Globus pallidus (tissue), 1 donor: ENCODE data around the gene HBG2.
"Not testable (repeated sequence)": the region's sequence is repeated elsewhere in the genome, so short reads cannot be mapped to it uniquely, and the experiment has no call there.

ENCODE experiments used
- DNase-seq: peaks from one replicate; pipeline ENCODE4 v3.0.0-alpha.2; 2015; ENCODE audit warnings: low spot score

Gene HBG2

DNA sequence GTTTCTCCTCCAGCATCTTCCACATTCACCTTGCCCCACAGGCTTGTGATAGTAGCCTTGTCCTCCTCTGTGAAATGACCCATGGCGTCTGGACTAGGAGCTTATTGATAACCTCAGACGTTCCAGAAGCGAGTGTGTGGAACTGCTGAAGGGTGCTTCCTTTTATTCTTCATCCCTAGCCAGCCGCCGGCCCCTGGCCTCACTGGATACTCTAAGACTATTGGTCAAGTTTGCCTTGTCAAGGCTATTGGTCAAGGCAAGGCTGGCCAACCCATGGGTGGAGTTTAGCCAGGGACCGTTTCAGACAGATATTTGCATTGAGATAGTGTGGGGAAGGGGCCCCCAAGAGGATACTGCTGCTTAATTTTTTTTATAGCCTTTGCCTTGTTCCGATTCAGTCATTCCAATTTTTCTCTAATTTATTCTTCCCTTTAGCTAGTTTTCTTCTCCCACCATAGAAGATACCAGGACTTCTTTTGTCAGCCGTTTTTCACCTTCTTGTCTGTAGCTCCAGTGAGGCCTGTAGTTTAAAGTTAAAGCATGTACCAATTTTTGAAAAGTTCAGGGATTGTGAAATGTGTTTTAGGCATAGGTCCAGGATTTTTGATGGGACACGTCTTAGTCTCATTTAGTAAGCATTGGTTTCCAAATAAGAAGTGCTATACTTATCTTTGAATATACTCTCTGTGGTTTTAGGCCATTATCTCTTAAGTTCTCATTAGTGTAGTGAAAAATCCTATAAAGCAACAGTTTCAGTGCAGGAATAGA lies at the start of gene HBG2:
HBG2 (minus strand) TSS at position 136 of the 768 bp plus-strand sequence; CDS start at position 83, 53 bp downstream.
- not testable (repeated sequence) for DNase-seq

DNA sequence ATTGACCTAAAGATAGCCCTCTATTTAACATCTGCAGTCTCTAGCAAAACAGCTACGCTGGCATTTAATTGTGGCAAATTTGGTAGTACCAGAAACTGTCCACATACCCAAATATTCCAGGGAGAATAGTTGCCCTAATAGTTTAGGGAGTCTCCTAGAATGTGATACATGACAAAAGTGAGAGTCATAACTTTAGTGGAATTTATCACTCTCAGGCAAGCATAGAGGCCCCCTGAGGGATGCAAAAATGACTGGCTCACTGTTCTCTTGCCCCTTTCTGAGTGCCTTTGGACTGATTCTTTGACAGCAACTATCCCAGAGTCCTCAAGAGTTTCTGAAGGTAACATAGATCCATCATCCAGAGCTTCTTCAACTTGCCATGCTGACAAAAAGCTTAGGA lies 49.5 kb upstream of the HBG2 start:
- no peak for DNase-seq

DNA sequence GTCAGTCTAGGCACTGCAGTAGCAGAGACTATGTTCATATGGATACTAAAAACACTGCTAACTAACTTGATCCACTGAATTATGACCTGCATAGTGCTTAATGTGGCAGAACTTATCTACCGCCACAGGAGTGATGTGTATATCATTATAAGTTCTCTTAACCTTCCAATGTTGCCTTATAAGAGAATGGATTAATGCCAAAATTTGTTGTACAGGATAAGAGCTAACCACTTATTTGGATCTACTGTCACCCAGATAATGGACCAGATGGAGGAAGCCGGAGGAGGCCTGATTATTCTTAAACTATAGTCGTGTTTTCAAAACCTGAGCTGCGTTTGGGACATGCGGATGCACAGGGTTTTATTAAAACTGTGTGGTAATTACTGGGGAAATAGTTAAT lies 49.0 kb upstream of the HBG2 start:
- DNase-seq, result no peak

DNA sequence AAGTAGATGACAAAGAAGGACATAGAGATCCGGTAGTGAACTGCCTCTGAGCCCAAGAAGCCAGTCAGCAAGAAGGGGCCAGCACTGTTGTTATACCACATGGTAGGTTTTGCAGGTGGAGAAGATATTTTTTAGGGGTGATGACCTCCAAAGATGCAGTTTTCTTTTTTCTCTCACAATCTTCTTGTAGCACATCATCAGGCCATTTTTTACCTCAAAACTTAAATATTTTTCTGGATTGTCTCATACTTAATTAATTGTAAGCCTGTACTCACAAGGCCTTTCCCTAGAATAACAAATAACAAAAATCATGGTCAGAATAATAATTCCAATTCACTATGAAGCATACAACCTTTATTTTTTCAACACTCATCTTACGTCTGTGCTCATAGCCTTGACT lies 47.3 kb upstream of the HBG2 start, which contains the start of gene OR51B4:
OR51B4 (minus strand) TSS at position 101 of the 400 bp plus-strand sequence; CDS start at position 101, 0 bp downstream.
- no peak for DNase-seq

DNA sequence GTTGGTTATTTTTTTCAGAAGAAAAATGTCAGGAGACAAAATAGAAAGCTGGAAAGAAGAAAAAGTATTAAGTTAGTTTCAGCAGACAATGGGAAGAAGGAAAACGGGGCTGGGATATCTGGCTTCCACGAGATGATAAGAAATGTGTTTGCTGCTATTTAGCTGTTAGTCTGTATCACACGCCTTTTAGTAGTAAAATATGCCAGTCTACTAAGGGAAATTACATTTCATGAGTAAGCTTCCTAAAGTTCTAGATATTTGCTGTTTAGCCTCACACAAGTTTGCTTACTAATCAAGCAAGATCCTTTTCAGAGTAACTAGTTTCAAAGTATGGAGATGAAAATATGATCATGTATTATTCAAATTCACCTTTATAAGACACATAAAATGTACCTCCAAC lies 45.7 kb upstream of the HBG2 start:
- no peak for DNase-seq

DNA sequence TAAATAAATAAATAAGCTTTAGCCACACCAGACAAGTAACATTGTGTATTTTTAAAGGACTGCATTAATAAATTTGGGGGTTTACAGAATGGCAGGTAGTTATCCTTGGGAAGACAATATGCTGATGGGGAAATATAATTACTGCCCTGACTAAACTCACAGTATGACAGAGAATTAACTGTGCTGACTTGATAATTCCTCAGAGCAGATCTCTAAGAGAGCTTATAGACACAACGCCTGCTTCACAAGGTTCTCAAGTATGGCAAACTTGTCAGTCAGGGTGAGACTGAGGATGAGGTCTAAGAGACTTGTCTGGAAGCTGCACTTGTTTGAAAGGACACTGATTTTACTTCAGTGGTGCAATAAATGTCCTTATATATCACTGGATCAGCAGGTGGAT lies 43.9 kb upstream of the HBG2 start:
- DNase-seq, result no peak

DNA sequence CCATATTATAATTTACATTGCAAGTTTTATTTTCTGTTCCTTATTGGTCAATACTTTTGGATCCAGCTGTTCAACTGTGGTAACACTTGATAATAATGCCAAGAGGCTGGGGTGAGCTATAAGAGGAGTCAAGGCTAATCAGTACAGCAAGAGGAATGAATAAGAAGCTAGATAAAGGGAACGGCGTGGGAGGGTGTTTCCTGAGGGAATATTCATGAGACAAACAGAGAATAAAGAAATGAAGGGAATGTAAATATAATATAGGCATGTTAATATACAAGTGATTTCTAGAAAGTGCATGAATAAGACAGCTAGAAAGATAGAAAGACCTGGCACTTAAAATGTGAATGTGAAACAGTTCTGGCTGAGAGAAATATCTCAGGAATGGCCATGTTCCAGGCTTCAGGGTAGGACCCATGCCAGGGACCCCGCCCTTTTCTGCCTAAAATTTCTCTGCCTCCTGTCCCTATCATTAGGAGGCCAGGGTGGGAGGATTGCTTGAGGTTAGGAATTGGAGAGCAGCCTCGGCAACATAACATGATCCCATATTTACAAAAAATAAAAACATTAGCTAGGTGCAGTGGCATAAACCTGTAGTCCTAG lies 43.2 kb upstream of the HBG2 start:
- no peak for DNase-seq

DNA sequence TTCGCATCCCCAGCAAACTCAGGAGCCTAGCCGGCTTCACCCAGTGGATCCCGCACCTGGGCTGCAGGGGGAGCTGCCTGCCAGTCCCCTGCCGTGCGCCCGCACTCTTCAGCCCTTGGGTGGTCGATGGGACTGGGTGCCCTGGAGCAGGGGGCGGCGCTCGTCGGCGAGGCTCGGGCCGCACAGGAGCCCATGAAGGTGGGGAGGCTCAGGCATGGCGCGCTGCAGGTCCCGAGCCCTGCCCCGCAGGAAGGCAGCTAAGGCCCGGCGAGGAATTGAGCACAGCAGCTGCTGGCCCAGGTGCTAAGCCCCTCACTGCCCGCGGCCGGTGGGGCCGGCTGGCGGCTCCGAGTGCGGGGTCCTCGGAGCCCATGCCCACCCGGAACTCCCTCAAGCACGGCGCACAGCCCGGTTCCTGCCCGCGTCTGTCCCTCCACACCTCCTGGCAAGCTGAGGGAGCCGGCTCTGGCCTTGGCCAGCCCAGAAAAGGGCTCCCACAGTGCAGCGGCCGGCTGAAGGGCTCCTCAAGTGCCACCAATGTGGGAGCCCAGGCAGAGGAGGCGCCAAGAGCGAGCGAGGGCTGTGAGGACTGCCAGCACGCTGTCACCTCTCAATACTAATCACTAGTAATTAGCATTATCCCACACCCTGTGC lies 39.9 kb upstream of the HBG2 start:
- DNase-seq, result not testable (repeated sequence)

DNA sequence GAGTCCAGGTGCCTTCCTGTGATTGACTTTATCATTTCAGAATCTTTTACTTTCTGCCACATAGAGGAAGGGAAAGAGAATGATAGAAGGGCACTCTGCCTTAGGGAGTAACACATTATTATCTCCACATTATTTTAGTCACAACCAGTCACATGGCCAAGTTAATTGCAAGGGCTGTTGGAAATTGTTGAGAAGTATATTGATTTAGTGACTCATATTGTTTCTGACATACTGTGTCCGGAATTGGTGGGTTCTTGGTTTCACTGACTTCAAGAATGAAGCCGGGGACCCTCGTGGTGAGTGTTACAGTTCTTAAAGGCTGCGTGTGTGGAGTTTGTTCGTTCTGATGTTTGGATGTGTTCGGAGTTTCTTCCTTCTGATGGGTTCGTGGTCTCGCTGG lies 38.4 kb upstream of the HBG2 start:
- no peak for DNase-seq

DNA sequence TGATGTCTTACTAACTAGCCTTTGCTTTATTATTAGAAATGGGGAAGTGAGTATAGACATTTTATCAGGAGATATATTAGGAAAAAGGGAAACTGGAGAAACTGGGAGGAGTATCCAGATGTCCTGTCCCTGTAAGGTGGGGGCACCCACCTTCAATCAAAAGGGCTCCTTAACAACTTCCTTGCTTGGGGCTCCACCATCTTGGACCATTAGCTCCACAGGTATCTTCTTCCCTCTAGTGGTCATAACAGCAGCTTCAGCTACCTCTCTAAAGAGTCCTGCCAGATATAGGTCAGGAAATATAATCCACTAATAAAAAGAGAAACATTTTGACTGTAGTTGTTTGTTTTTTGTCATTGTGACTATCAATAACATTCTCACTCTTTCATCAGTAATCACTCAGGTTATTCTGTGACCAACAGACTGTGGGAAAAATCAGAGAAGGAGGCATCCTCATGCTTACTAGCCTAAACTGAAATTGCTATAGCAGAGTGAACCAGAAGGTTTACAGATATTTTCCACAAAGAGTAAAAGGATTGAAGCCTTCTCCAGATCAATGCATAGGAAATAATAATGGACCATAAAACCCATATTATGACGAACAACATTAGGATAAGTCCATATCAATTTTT lies 36.7 kb upstream of the HBG2 start:
- no peak for DNase-seq

DNA sequence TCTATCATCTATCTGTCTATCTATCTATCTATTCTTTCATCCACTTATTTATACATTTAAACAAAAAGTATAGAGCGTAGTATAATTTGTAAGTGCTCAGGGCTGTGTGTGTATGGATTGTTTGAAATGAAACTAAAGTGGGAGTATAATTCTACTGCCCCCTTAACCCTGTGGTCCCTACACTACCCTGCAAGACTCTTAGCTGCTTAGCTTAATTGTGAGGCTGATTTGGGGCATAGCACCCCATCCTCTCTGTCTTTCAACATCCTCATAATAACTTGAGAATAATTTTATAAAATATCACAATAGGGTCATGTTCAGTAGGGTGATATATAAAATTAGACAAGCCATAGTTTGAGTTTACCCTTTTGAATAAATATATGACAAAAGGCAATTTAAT lies 35.5 kb upstream of the HBG2 start:
- no peak for DNase-seq

DNA sequence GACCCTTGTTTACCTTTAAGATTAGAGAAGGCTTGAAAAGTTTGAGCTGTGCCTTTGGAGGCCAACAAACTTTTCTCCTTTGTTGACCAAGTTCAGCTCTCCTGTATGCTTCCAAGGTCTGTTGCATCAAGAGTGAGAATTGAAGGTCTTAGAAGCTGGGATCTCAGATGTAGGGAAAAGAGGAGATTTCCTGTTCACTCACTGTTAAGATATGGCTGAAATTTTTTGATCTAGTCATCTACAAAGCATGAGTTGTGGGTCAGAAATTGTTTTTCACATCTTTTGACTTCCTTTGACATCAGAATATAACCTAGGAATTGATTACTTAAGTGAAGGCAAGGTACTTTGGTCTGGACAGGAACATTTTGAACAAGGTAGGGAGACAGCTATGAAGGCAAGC lies 35.1 kb upstream of the HBG2 start:
- DNase-seq, result no peak

DNA sequence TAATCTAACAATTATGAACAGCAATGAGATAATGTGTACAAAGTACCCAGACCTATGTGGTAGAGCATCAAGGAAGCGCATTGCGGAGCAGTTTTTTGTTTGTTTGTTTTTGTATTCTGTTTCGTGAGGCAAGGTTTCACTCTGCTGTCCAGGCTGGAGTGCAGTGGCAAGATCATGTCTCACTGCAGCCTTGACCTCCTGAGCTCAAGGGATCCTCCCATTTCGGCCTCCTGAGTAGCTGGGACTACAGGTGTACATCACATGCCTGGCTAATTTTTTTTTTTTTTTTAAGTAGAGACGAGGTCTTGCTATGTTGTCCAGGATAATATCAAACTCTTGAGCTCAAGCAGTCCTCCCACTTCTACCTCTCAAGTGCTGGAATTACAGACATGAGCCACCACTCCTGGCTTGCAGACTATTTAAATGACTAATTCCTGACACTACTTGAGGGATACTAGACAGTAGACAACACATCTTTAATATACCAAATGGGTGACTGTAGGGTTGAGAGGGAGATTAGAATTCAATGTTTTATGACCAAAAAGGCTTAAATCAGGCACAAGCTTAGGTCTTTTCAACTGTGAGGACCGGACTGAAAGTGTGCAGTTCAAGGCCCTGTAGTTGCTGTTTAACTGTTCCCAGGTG lies 34.4 kb upstream of the HBG2 start:
- no peak for DNase-seq

DNA sequence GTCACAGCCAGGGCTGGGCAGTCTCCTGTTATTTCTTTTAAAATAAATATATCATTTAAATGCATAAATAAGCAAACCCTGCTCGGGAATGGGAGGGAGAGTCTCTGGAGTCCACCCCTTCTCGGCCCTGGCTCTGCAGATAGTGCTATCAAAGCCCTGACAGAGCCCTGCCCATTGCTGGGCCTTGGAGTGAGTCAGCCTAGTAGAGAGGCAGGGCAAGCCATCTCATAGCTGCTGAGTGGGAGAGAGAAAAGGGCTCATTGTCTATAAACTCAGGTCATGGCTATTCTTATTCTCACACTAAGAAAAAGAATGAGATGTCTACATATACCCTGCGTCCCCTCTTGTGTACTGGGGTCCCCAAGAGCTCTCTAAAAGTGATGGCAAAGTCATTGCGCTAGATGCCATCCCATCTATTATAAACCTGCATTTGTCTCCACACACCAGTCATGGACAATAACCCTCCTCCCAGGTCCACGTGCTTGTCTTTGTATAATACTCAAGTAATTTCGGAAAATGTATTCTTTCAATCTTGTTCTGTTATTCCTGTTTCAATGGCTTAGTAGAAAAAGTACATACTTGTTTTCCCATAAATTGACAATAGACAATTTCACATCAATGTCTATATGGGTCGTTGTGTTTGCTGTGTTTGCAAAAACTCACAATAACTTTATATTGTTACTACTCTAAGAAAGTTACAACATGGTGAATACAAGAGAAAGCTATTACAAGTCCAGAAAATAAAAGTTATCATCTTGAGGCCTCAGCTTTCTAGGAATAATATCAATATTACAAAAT lies 33.7 kb upstream of the HBG2 start:
- no peak for DNase-seq

DNA sequence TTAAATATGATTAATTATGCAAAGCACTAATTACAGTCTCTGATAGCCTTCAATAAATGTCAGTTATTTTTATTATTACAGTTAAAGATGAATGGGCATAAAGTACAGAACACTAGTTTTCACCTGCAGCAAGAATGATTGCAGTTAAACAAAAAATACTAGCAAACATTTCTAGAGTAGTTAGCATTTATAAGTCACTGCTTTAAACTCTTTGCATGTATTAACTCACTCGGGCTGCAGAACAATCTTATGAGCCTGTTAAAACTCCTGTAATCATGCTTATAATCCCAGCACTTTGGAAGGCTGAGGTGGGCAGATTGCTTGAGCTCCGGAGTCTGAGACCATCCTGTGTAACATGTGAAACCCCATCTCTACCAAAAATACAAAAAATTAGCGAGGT lies 32.3 kb upstream of the HBG2 start:
- no peak for DNase-seq

DNA sequence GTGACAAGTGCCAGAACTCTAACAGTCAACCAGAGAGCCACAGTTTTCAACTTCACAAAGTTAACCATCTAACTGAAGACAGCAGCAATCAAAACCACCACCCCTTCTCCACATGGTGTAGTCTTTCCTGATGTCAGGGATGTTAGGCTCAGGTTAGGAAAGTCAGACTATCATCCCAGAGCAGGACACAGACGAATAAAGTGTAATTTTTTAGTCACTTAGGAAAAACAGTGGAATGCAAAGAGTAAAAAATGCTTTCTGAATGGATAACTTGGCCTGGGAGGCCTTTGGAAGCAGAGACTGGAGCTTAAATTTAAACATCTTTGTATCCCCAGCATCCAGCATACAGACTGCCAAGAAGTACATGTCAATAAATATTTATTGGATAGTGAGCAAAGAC lies 31.8 kb upstream of the HBG2 start:
- DNase-seq, result no peak

DNA sequence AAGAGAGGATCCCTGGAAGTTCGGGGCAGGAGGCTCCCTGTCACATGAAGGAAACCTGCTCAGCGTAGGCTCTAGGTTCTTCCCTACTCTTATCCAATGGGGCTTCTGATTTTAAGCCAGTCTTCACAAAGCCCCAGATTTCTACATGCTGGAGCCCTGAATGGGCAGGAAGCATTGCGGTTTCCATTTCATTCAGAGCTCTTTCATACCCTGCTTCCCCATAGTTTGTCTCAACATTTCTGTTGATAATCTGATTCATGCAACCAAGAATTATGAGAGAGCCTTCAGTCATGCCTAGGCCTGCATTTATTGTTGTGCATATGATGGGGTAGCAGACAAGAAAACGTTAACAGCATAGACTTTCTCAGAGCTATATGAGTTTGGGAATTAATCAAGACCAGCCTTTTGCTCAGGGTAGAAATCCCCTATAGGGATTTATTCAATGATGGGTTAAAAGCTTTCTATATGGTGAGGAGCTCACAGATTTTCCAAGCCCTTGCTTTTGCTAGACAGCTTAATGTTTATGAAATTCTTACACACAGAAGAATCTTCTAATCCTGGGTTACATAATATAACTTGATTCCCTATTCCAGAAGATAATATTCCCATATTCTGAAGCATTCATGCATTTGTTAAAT lies 31.2 kb upstream of the HBG2 start:
- no peak for DNase-seq

DNA sequence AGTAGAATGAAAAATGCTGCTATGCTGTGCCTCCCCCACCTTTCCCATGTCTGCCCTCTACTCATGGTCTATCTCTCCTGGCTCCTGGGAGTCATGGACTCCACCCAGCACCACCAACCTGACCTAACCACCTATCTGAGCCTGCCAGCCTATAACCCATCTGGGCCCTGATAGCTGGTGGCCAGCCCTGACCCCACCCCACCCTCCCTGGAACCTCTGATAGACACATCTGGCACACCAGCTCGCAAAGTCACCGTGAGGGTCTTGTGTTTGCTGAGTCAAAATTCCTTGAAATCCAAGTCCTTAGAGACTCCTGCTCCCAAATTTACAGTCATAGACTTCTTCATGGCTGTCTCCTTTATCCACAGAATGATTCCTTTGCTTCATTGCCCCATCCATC lies 30.1 kb upstream of the HBG2 start:
- DNase-seq, result no peak

DNA sequence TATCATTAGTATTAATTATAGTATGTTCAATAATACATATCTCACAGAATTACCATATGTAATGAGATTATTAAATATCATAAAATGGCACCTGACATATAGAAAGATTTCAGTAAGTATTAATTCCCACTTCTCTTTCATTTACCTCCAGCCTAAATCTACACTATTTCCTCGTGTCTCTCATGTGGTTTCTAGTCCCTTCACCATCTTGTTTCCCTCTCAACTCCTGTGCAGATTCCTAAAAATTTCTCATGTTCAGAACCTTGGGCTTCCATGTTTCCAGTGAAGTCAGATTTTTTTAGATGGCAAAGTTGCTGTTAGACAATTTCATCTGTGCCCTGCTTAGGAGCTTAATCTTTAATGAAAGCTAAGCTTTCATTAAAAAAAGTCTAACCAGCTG lies 29.3 kb upstream of the HBG2 start:
- no peak for DNase-seq

DNA sequence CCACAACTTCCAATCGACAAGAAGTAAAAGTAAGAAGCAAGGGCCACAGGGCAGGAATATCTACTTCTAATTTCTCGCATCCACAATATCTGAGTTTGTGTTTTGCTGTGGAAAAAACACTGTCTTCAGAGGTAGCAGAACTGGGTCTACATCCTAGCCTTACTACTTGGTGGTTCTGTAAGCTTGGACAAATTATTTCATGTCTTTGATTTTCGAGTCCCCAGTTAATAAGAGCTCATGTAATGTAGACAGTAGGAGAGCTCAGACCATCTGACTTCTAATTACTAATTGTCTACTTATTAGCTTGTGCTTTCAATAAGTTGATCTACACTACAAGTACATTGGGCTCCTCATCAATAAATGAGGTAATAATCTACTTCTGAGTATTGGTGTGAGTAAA lies 28.5 kb upstream of the HBG2 start:
- no peak for DNase-seq

DNA sequence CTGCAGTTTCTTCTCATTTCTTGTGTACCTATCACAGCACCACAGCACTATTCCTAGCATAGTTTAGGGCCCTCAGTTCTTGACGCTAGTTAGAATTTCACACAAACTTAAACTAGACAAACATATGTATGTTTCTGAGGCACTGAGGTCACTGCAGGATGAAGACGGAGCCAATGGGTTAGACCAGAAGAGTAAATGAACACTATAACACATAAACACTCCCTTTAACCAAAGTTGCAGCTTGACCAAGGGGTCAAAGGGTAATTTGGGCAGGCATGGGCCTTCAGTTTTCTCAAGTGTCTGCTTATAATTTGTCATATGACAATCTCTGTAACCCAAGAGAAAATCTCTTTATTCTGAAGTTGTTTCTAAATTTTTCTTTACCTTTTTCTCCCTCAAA lies 28.0 kb upstream of the HBG2 start:
- DNase-seq, result no peak
